HG03442 (cell line): ENCODE data around the gene WHRN.
A peak's percentile ranks its signal among the peaks of the same experiment; 100 is the strongest.

Experiments used
- ATAC-seq: cut with Tn5 transposase; IDR thresholded peaks from one replicate; pipeline ENCODE4 v1.9.1; 2021; ENCODE audit warnings: mild to moderate bottlenecking, moderate library complexity; ENCODE audit not compliant: unreplicated experiment

WHRN gene

GRCh38 chr9:114401344-114401743, 103.9 kb downstream of the WHRN start:
- no peak for ATAC-seq

GRCh38 chr9:114400772-114401171, 104.5 kb downstream of the WHRN start:
- no peak for ATAC-seq

GRCh38 chr9:114400219-114400618, 105.1 kb downstream of the WHRN start:
- no peak for ATAC-seq

DNA sequence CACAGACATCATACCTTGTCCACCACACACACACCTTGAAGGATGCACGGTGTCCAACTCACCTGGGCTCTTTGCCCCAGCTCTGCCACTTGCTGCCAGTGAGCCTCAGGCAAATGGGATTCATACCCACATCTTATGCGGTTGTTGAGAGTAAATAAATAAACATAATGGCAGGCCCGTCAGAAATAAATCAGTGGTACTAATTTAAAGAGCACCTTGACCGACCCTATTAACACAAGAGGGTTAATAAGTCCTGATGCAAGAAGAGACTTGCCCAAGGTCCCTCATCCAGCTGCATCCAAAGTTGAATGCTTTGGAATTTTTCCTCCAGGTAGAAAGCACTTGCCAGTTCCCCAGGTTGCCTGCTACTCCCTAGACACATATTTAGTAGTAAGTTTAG, 105.9 kb downstream of the WHRN start:
- ATAC-seq: no peak

- peak; percentile 79 for ATAC-seq
Observed at GRCh38 chr9:114397848-114398605, 107.2 kb downstream of the WHRN start.

GRCh38 chr9:114397219-114397847, 107.9 kb downstream of the WHRN start:
- no peak for ATAC-seq

DNA sequence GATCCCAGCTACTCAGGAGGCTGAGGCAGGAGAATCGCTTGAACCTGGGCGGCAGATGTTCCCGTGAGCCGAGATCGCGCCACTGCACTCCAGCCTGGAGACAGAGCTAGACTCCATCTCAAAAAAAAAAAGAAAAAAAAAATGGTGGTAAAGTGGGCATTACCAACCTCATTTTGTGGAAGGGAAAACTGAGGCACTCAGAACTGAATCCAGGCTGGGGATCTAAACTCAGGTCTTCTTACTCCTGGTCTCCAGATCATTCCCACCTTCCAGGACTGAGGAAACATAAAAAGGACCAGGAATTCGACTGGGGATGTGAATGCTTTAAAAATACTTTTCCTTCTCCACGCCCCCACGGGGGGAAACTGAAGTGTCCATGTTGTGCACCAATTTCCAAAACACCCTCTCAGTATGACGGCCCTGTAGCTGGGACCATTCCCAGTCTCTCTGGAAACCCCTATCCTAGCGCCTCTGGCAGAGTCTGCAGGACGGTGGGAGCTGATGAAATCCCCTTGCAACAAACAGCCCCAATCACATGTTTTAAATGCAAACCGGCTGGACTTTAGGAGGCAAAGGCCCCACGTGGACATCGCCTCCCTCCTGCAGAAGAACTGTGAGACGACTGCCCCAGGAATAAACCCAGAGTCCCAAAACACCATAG, 108.6 kb downstream of the WHRN start:
- no peak for ATAC-seq

DNA sequence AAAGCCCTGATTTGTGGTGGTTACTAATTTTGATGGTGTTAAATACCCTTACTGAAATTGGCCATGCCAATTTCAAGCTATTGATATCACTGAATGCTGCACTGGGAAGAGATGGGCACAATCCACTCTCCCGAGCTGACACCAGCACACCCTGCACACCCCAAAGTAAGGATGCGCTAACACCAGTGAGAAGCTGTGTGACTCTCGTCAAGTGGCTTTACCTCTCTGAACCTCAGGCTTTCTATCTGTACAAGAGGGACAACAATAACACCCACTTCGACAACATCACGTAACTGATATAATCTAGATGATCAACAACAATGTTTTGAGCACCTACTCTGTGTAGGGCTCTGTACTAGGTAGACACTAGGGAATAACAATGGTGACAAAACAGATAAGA, 109.5 kb downstream of the WHRN start:
- ATAC-seq: no peak

DNA sequence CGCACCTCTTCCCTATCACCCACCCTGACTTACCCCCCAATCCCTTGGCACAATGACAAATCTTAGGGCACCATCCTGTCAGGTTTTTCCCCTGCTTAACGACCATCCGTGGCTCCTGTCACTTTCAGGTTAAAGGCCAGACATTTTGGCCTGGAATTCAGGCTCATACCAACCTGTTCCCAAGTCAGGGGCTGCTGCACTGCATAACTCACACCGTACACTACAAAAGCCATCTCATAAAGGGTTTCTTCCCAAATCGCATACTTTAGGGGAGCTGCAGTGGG, 110.0 kb downstream of the WHRN start:
- no peak for ATAC-seq

DNA sequence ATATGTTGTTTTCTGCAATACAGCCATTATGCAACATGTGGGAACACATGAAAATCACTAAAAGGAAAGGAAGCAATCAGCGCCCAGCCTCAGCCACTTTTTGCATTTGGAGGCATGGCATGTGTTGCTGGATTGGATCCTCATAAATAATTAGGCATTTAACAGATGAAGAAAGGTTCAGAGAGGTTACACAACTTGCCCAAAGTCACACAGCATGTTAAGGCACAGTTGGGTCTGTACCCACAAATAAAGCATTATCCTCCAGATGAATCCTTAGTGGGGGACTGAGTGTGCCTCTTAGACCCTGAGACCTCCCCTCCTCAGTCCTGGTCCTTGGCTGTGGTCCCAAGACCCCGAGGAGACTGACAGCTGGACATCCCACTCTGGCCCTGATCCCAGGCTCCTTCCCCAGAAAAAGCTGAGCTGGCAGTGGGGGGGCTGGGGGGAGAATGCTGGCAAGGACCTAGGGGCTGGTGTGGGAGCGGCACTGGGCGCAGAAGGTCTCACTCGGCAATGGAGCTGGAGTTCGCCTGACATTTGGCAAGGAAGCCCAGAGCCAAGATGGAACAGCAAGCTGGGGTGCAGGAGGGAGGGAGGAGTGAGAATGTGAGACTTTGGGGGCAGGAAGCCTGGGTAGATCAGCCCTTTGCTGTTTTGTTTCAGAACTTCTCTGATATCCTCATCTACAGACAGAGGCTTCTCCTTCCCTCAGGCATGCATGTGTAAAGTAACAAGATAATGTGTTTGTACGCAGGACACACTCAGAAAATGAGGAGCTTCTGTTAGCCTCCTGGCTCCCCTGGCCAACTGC, 110.5 kb downstream of the WHRN start:
- ATAC-seq: no peak

- no peak for ATAC-seq
Observed at GRCh38 chr9:114392749-114393112, 112.5 kb downstream of the WHRN start.

GRCh38 chr9:114390952-114391351, 114.3 kb downstream of the WHRN start:
- ATAC-seq: no peak

- no peak for ATAC-seq
Observed at GRCh38 chr9:114389612-114390368, 115.5 kb downstream of the WHRN start.

GRCh38 chr9:114388764-114389375, 116.4 kb downstream of the WHRN start:
- ATAC-seq: no peak

GRCh38 chr9:114388357-114388682, 117.0 kb downstream of the WHRN start:
- no peak for ATAC-seq

DNA sequence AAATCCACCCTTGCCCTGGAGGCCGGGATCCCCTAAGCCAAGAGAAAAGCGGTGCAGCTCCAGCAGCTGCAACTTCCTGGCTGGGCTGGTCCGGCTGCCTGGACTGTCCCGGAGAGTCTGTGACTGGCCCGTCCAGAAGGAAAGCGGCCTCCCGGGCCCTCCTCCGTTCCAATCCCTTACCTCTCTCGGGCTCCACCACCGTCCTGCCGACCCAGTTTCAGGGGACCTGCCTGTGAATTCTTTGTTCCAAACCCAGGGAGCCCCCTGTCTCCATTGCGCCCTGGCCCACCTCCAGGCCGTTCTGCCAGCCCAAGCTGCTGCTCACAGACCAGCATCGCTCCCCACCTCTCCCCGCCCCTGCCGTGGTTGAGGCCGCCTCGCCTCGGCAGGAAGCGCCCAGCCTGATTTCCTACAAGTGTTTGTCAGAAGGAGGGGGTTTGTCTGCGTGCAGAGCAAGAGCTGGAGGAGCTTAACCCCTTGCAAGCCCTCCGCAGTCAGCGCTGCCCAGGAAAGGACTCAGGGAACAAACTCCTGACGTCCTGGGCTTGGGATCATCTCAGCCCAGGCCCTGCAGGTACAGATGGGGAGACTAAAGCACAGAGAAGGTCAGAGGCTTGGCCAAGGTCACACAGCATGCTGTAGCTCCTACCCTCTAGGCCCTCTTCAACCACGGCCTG, 117.5 kb downstream of the WHRN start, which contains the start of gene AKNA:
Gene AKNA, minus strand, starts transcription at position 303 of the 677 bp plus-strand sequence. CDS start 6,649 bp downstream, outside the sequence.
- peak; percentile 23 for ATAC-seq

DNA sequence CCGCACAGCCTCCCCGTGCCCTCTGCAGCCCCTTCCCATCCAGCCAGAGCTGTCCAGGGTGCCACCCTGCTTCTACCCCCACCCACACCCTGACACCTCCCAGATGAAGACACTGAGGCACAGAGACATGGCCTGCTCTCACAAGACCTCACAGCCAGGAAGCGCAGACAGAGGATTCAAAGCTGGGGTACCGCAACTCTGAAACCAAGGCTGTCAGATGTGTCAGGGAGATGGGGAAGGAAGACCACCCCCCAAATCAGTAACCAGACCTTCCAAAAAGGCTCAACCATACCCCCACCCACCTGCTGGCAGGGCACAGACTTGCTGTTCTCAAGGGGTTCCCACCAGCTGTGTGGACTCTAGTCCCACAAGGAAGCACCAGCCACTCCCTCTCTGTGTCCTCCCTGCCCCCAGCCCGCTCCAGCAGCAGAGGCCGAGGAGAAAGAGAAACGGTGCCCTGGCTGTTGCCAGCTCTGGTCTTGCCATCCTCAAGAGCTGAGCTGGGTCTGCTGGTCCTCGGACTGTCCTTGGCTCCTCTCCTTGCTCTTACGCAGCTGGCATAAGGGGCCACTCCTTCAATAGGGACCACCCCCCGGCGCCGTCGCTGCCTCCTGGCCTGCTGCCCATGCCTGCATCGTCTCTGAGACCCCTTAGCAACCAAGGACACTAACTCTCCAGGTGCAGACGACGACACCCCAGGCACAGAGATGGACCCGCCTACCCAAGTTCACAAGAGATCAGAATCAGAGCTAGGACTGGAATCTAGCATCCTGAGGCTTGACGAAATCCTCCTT, 118.2 kb downstream of the WHRN start:
- ATAC-seq: no peak

- no peak for ATAC-seq
Observed at GRCh38 chr9:114386361-114386885, 118.8 kb downstream of the WHRN start.
